Thoracic aorta (tissue), 2 donors: Measurements from ENCODE around the gene CREB5. TPM values are rescaled to one million over a fixed set of nuclear protein-coding genes. Genes with fewer than 3 reads are reported as not detected.
"Not testable (repeated sequence)": the region's sequence is repeated elsewhere in the genome, so short reads cannot be mapped to it uniquely, and the experiment has no call there.

Source experiments
- ATAC-seq: fragments of 150-250 bp; one replicate; pipeline ENCODE4 v1.8.0; 2017; ENCODE audit warnings: low read depth; ENCODE audit not compliant: insufficient number of reproducible peaks, low FRiP score
- DNase-seq: peaks from one replicate; pipeline ENCODE4 v3.0.0-alpha.2; 2020; ENCODE audit warnings: low spot score
- H3K27ac ChIP-seq, 2 donors: fragments of 200-600 bp; sonication (generic); 1 replicate in 1 of 2; 2 replicates in 1 of 2; pipeline ENCODE4 v1.5.1; 2016; ENCODE audit warnings: mild to moderate bottlenecking in 2 of 2, moderate library complexity in 2 of 2
- H3K27me3 ChIP-seq: fragments of 200-600 bp; sonication (generic); replicated peaks from 2 replicates; pipeline ENCODE4 v1.6.0; 2016; ENCODE audit warnings: mild to moderate bottlenecking; ENCODE audit not compliant: insufficient read depth
- H3K36me3 ChIP-seq: fragments of 200-600 bp; sonication (generic); one replicate; pipeline ENCODE4 v1.5.1; 2016
- H3K4me1 ChIP-seq, 2 donors: fragments of 200-600 bp; sonication (generic); 1 replicate in 1 of 2; 2 replicates in 1 of 2; pipeline versions ENCODE4 v1.5.1 to v1.6.0; 2016; ENCODE audit warnings: low read depth in 2 of 2, mild to moderate bottlenecking in 1 of 2; ENCODE audit not compliant: control insufficient read depth in 1 of 2
- H3K4me3 ChIP-seq: fragments of 200-600 bp; sonication (generic); 2 replicates; pipeline ENCODE4 v1.5.1; 2016; ENCODE audit warnings: mild to moderate bottlenecking
- H3K9me3 ChIP-seq: fragments of 200-600 bp; sonication (generic); 2 replicates; pipeline ENCODE4 v1.5.1; 2016
- CTCF ChIP-seq: fragments of 200-600 bp; sonication (generic); IDR thresholded peaks from one replicate; pipeline ENCODE4 v1.5.1; 2019; ENCODE audit warnings: antibody characterized with exemption
- total RNA-seq, 2 donors: library from RNA; depleted of rRNA; stranded (reverse); fragments of >200 nt; gene quantifications; one replicate each; pipeline versions ENCODE4 v1.1.0 to v1.2.3, GENCODE V29; 2016

CREB5 gene
- total RNA-seq, 2 donors from 2014 or later = 44.4 to 49.1 TPM

- Histone ChIP-seq H3K27ac (no peak overlapping the region), H3K4me3 (no peak overlapping the region), H3K4me1 (peaks cover 0 to 28% of the 10 kb centered on the region in 2 donors), H3K27me3 (no peaks in the 10 kb centered on the region), H3K9me3 (no peaks in the 10 kb centered on the region), H3K36me3 (no peaks in the 10 kb centered on the region)
- no peak for ATAC-seq
- no peak for DNase-seq
- no peak for TF ChIP-seq CTCF
Observed at GRCh38 chr7:28606421-28606820, 194.1 kb downstream of the CREB5 start.

GRCh38 chr7:28607855-28608193, 195.5 kb downstream of the CREB5 start:
- Histone ChIP-seq H3K36me3 (no peaks in the 10 kb centered on the region), H3K9me3 (no peaks in the 10 kb centered on the region), H3K4me3 (no peak overlapping the region), H3K27ac (no peak overlapping the region), H3K4me1 (peaks cover 0 to 28% of the 10 kb centered on the region in 2 donors), H3K27me3 (no peaks in the 10 kb centered on the region)
- ATAC-seq (no peak), DNase-seq (no peak)
- no peak for TF ChIP-seq CTCF

GRCh38 chr7:28608237-28608656, 195.9 kb downstream of the CREB5 start:
- H3K9me3 ChIP-seq = no peaks in the 10 kb centered on the region
- H3K27me3 ChIP-seq = no peaks in the 10 kb centered on the region
- H3K27ac ChIP-seq = no peak overlapping the region
- DNase-seq = no peak
- peaks cover 0 to 31% of the 10 kb centered on the region in 2 donors for H3K4me1 ChIP-seq
- no peaks in the 10 kb centered on the region for H3K36me3 ChIP-seq
- H3K4me3 ChIP-seq = no peak overlapping the region
- TF ChIP-seq CTCF = no peak
- no peak for ATAC-seq

GRCh38 chr7:28608731-28609130, 196.4 kb downstream of the CREB5 start:
- no peak for ATAC-seq
- no peak for TF ChIP-seq CTCF

GRCh38 chr7:28609608-28610007, 197.3 kb downstream of the CREB5 start:
- H3K4me1 ChIP-seq = peaks cover 0 to 31% of the 10 kb centered on the region in 2 donors
- DNase-seq (no peak), ATAC-seq (no peak)
- no peaks in the 10 kb centered on the region for H3K27me3 ChIP-seq
- no peak overlapping the region for H3K4me3 ChIP-seq
- no peaks in the 10 kb centered on the region for H3K36me3 ChIP-seq
- no peak overlapping the region for H3K27ac ChIP-seq
- no peaks in the 10 kb centered on the region for H3K9me3 ChIP-seq
- no peak for TF ChIP-seq CTCF

More at GRCh38 chr7:28608731-28609130, 196.4 kb downstream of the CREB5 start:
- no peaks in the 10 kb centered on the region for H3K9me3 ChIP-seq
- H3K4me3 ChIP-seq = no peak overlapping the region
- H3K27me3 ChIP-seq = no peaks in the 10 kb centered on the region
- H3K4me1 ChIP-seq = peaks cover 0 to 31% of the 10 kb centered on the region in 2 donors
- no peak overlapping the region for H3K27ac ChIP-seq
- H3K36me3 ChIP-seq = no peaks in the 10 kb centered on the region
- no peak for DNase-seq

- H3K36me3 ChIP-seq, DNase-seq, H3K27ac ChIP-seq, H3K4me3 ChIP-seq, H3K9me3 ChIP-seq, ATAC-seq, H3K27me3 ChIP-seq: not testable (repeated sequence)
- H3K4me1 ChIP-seq = peaks cover 0 to 17% of the 10 kb centered on the region in 2 donors
Observed at GRCh38 chr7:28611399-28611897, 199.1 kb downstream of the CREB5 start.
